HCT116 (cell line): Measurements from ENCODE around the gene CAMK2N2. TPM values are rescaled to one million over a fixed set of nuclear protein-coding genes. Genes with fewer than 3 reads are reported as not detected.

Experiments
- ATAC-seq: fragments of 200-7000 bp; cut with Tn5 transposase; 2 replicates; pipeline ENCODE4 v1.9.1; 2020; ENCODE audit warnings: mild to moderate bottlenecking, moderate library complexity
- BruUV-seq: library from RNA; stranded (reverse); fragments of 400-500 nt; replicated peaks from 2 replicates; lab custom pipeline; 2021; lab: Mats Ljungman, UMichigan
- CTCF ChIA-PET: fragments of 300-600 bp; sonication (Branson Sonifier 250); formaldehyde crosslinking; loops from one replicate; lab custom pipeline; 2021; ENCODE audit warnings: antibody characterized with exemption; lab: Charles Lee
- POLR2A ChIA-PET: fragments of 300-600, 350-600 bp; sonication (Branson Sonifier 250); formaldehyde crosslinking; loops from one replicate; lab custom pipeline; 2021; ENCODE audit warnings: antibody characterized with exemption; lab: Charles Lee
- RAD21 ChIA-PET, 2 experiments: fragments of 300-600 bp; sonication (Branson Sonifier 250); formaldehyde crosslinking; loops; one replicate each; lab custom pipeline; 2023; ENCODE audit warnings: low total read pairs in 2 of 2; ENCODE audit not compliant: uncharacterized antibody in 2 of 2, unreplicated experiment in 2 of 2, low non-redundant PET in 1 of 2; lab: Charles Lee
- DNase-seq: peaks from one replicate; pipeline ENCODE4 v3.0.0-alpha.2; 2010; ENCODE audit warnings: low read depth, low spot score
- H2AFZ ChIP-seq: fragments of 200-600 bp; shearing (Covaris generic), sonication (generic); 2 replicates; pipeline ENCODE4 v1.6.1; 2017; ENCODE audit warnings: low read depth, mixed run types, mixed read lengths, antibody characterized with exemption, low read length; ENCODE audit not compliant: poor library complexity, severe bottlenecking
- H3K27ac ChIP-seq: 2 replicates; pipeline ENCODE4 v1.5.1; 2012; ENCODE audit warnings: low read depth, low read length
- H3K27me3 ChIP-seq: fragments of 200-600 bp; sonication (generic); 2 replicates; pipeline ENCODE4 v1.6.1; 2016; ENCODE audit warnings: mixed run types, low read length, mixed read lengths; ENCODE audit not compliant: insufficient read depth
- H3K36me3 ChIP-seq, 2 experiments: fragments of 200-500 bp in 1 of 2; fragments of 200-600 bp in 1 of 2; sonication (Bioruptor generic) in 1 of 2; sonication (generic) in 1 of 2; 2 replicates each; pipeline versions ENCODE4 v1.5.1 to v1.6.1; 2014 to 2016; ENCODE audit warnings: low read length in 2 of 2, inconsistent platforms in 1 of 2, mixed read lengths in 1 of 2, mixed run types in 1 of 2; ENCODE audit not compliant: insufficient read depth in 2 of 2, control insufficient read depth in 1 of 2
- H3K4me1 ChIP-seq, 2 experiments: fragments of 200-600 bp in 1 of 2; sonication (generic) in 1 of 2; 2 replicates each; pipeline versions ENCODE4 v1.5.1 to v1.6.1; 2012 to 2017; ENCODE audit warnings: low read length in 2 of 2, inconsistent platforms in 1 of 2, mild to moderate bottlenecking in 1 of 2, mixed read lengths in 1 of 2, mixed run types in 1 of 2, moderate library complexity in 1 of 2; ENCODE audit not compliant: insufficient read depth in 2 of 2, control insufficient read depth in 1 of 2
- H3K4me2 ChIP-seq: fragments of 200-600 bp; sonication (generic); 2 replicates; pipeline ENCODE4 v1.6.1; 2017; ENCODE audit warnings: mixed run types, low read length, mixed read lengths
- H3K4me3 ChIP-seq, 2 experiments: fragments of 200-600 bp in 1 of 2; sonication (generic) in 1 of 2; replicated peaks in 1 of 2; 2 replicates each; pipeline ENCODE4 v1.5.1; 2011 to 2016; ENCODE audit warnings: low read length in 2 of 2, control low read depth in 1 of 2, low read depth in 1 of 2, mild to moderate bottlenecking in 1 of 2, mixed read lengths in 1 of 2, mixed run types in 1 of 2
- H3K79me2 ChIP-seq: fragments of 200-600 bp; sonication (generic); 2 replicates; pipeline ENCODE4 v1.6.1; 2017; ENCODE audit warnings: mild to moderate bottlenecking, mixed run types, low read length, moderate library complexity, mixed read lengths; ENCODE audit not compliant: insufficient read depth
- H3K9ac ChIP-seq: fragments of 200-600 bp; sonication (generic); 2 replicates; pipeline ENCODE4 v1.6.1; 2016; ENCODE audit warnings: low read length, mixed read lengths
- H3K9me2 ChIP-seq: fragments of 200-600 bp; sonication (generic), shearing (Covaris generic); 2 replicates; pipeline ENCODE4 v1.6.1; 2017; ENCODE audit warnings: mixed run types, mild to moderate bottlenecking, moderate library complexity; ENCODE audit not compliant: insufficient read depth
- H3K9me3 ChIP-seq, 2 experiments: fragments of 200-500 bp in 1 of 2; fragments of 200-600 bp in 1 of 2; sonication (Bioruptor generic) in 1 of 2; sonication (generic) in 1 of 2; 2 replicates each; pipeline ENCODE4 v1.6.1; 2014 to 2017; ENCODE audit warnings: low read length in 2 of 2, mixed read lengths in 2 of 2, inconsistent platforms in 1 of 2, low read depth in 1 of 2, mild to moderate bottlenecking in 1 of 2, mixed run types in 1 of 2, moderate library complexity in 1 of 2; ENCODE audit not compliant: control insufficient read depth in 1 of 2, insufficient read depth in 1 of 2
- H4K20me1 ChIP-seq: fragments of 200-600 bp; sonication (generic), shearing (Covaris generic); 2 replicates; pipeline ENCODE4 v1.6.1; 2017; ENCODE audit warnings: mixed run types, mild to moderate bottlenecking, moderate library complexity; ENCODE audit not compliant: insufficient read depth
- ATF3 ChIP-seq: IDR thresholded peaks from 2 replicates; pipeline ENCODE4 v1.6.1; 2012
- CBX3 ChIP-seq: IDR thresholded peaks from 2 replicates; pipeline ENCODE4 v1.6.1; 2012; ENCODE audit warnings: low read depth
- EGR1 ChIP-seq: IDR thresholded peaks from 2 replicates; pipeline ENCODE4 v1.6.1; 2012; ENCODE audit warnings: low read depth
- ELF1 ChIP-seq: IDR thresholded peaks from 2 replicates; pipeline ENCODE4 v1.6.1; 2012; ENCODE audit warnings: low read depth, borderline replicate concordance
- EZH2 ChIP-seq: fragments of 200-600 bp; sonication (generic); IDR thresholded peaks from 2 replicates; pipeline ENCODE4 v1.6.1; 2017; ENCODE audit warnings: antibody characterized with exemption, mixed run types
- EZH2phosphoT487 ChIP-seq: fragments of 200-600 bp; IDR thresholded peaks from 2 replicates; pipeline ENCODE4 v1.6.1; 2018; ENCODE audit warnings: antibody characterized with exemption, borderline replicate concordance
- FOSL1 ChIP-seq: IDR thresholded peaks from 2 replicates; pipeline ENCODE4 v1.6.1; 2012; ENCODE audit warnings: low read depth
- JUND ChIP-seq: IDR thresholded peaks from 2 replicates; pipeline ENCODE4 v1.6.1; 2012
- MAX ChIP-seq: IDR thresholded peaks from 2 replicates; pipeline ENCODE4 v1.6.1; 2012
- POLR2A ChIP-seq: IDR thresholded peaks from 2 replicates; pipeline ENCODE4 v1.7.0; 2011; ENCODE audit warnings: borderline replicate concordance; ENCODE audit not compliant: insufficient read depth, insufficient read length; ENCODE audit errors: extremely low read depth
- POLR2AphosphoS5 ChIP-seq: IDR thresholded peaks from 2 replicates; pipeline ENCODE4 v1.6.1; 2011; ENCODE audit warnings: mild to moderate bottlenecking, low read depth, low read length, moderate library complexity
- REST ChIP-seq: IDR thresholded peaks from 2 replicates; pipeline ENCODE4 v1.6.1; 2012; ENCODE audit warnings: low read depth
- TCF7L2 ChIP-seq: IDR thresholded peaks from 2 replicates; pipeline ENCODE4 v1.7.0; 2011; ENCODE audit warnings: borderline replicate concordance, inconsistent platforms; ENCODE audit not compliant: insufficient read depth, insufficient read length; ENCODE audit errors: extremely low read depth
- ZNF274 ChIP-seq: fragments of 200-500 bp; sonication (Bioruptor generic); IDR thresholded peaks from 2 replicates; pipeline ENCODE4 v1.6.1; 2014; ENCODE audit warnings: mild to moderate bottlenecking, low read depth, low read length, inconsistent platforms
- intact Hi-C: fragments of 100-400 bp; cut with micrococcal nuclease; formaldehyde crosslinking; loops from 2 replicates; pipeline ENCODE4 v1.10.0; 2022
- total RNA-seq: library from RNA; stranded (reverse); gene quantifications from one replicate; pipeline ENCODE4 v1.2.1, GENCODE V29; 2021; ENCODE audit not compliant: unreplicated experiment

Gene CAMK2N2
- total RNA-seq, 1 experiment from 2014 or later: 5.1 TPM

- Histone ChIP-seq H3K27ac (no peak overlapping the region), H3K4me3 (no peak overlapping the region), H3K79me2 (no peaks in the 10 kb centered on the region), H3K9me2 (no peaks in the 10 kb centered on the region), H3K9me3 (no peaks in the 10 kb centered on the region), H3K36me3 (peaks cover under 1% of the 10 kb centered on the region in 2 experiments; a peak in 2 of 4 replicates), H3K9ac (no peak overlapping the region), H3K27me3 (no peaks in the 10 kb centered on the region), H3K4me2 (no peak overlapping the region), H2AFZ (no peak overlapping the region), H3K4me1 (peaks cover 12 to 17% of the 10 kb centered on the region in 2 experiments), H4K20me1 (no peaks in the 10 kb centered on the region)
- intact Hi-C loops: no loop called here
- ChIA-PET POLR2A (interaction anchor here (1.0 to 1.2 kb wide), 2 partner anchors 9 to 10 kb away, joined by 3 to 4 read pairs; no protein-coding TSS in a partner anchor), RAD21 (no interaction called here), CTCF (interaction anchor here (2.3 kb wide), 1 partner anchor 9 kb away, joined by 9 read pairs; no protein-coding TSS in a partner anchor)
- TF ChIP-seq CBX3: no peak
- no peak for TF ChIP-seq EGR1
- no peak for TF ChIP-seq REST
- no peak for TF ChIP-seq EZH2
- no peak for TF ChIP-seq POLR2A
- TF ChIP-seq FOSL1: no peak
- DNase-seq: no peak
- ATAC-seq: no peak
- BruUV-seq: no TSS peak
These were observed 24.1 kb downstream of the CAMK2N2 start for GRCh38 chr3:184237211-184237610.

- RAD21 ChIA-PET: interaction anchor here in 1 of 2 experiments (0.6 kb wide), 2 partner anchors 52 to 62 kb away, joined by 3 to 4 read pairs; no protein-coding TSS in a partner anchor
- H3K9ac ChIP-seq: no peak overlapping the region
These were observed 24.7 kb downstream of the CAMK2N2 start for GRCh38 chr3:184236636-184237035.

More at GRCh38 chr3:184236636-184237035, 24.7 kb downstream of the CAMK2N2 start:
- no peaks in the 10 kb centered on the region for H4K20me1 ChIP-seq
- no peaks in the 10 kb centered on the region for H3K9me2 ChIP-seq
- H3K27me3 ChIP-seq: no peaks in the 10 kb centered on the region
- H3K27ac ChIP-seq: no peak overlapping the region
- ChIA-PET POLR2A (no interaction called here), CTCF (interaction anchor here (2.3 kb wide), 1 partner anchor 9 kb away, joined by 9 read pairs; no protein-coding TSS in a partner anchor)
- TF ChIP-seq ATF3 (no peak), TCF7L2 (no peak), EZH2phosphoT487 (no peak), JUND (no peak), ZNF274 (no peak), MAX (no peak), EGR1 (no peak), ELF1 (no peak), POLR2AphosphoS5 (no peak)
- BruUV-seq: no TSS peak
- intact Hi-C loops: no loop called here
- H2AFZ ChIP-seq: no peak overlapping the region
- H3K4me3 ChIP-seq: no peak overlapping the region
- H3K79me2 ChIP-seq: no peaks in the 10 kb centered on the region
- no peaks in the 10 kb centered on the region for H3K36me3 ChIP-seq
- DNase-seq (no peak), ATAC-seq (no peak)
- no peaks in the 10 kb centered on the region for H3K9me3 ChIP-seq
- H3K4me1 ChIP-seq: peaks cover 12 to 17% of the 10 kb centered on the region in 2 experiments
- no peak overlapping the region for H3K4me2 ChIP-seq
